NCI-H1105 treated with DMSO at 0.1 percent for 48 hours (cell line): ENCODE data around the gene PRSS27.

Experiments
- DNase-seq: peaks from one replicate; lab custom pipeline; 2025; lab: John Stamatoyannopoulos, UW

Gene PRSS27

DNA sequence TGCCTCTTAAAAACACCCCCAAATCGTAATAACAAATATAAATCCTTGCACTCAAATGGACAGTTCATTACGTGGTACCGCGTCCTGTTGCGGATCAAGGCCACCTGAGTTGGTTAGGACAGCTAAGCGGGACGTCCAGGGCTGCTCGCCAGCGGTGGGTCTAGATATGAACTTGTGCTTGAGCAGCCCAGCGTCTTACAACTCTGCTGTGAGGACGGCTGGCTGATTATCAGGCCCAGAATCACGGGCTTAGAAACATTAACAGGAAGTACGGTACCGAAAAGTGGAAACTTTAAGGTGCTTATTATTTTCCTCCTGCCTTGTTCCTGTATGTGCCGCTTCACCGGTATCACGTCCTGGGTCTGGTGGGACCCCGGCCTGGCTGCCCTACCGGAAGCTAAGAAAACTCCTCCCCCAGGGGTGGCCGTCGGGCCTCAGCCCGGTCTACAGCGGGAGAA lies 31.6 kb upstream of the PRSS27 start:
- peak; percentile 47 for DNase-seq

- DNase-seq, result no peak
These were observed 29.9 kb upstream of the PRSS27 start for GRCh38 chr16:2749936-2750335.

GRCh38 chr16:2749476-2749875 lies 29.5 kb upstream of the PRSS27 start:
- DNase-seq, result no peak

DNA sequence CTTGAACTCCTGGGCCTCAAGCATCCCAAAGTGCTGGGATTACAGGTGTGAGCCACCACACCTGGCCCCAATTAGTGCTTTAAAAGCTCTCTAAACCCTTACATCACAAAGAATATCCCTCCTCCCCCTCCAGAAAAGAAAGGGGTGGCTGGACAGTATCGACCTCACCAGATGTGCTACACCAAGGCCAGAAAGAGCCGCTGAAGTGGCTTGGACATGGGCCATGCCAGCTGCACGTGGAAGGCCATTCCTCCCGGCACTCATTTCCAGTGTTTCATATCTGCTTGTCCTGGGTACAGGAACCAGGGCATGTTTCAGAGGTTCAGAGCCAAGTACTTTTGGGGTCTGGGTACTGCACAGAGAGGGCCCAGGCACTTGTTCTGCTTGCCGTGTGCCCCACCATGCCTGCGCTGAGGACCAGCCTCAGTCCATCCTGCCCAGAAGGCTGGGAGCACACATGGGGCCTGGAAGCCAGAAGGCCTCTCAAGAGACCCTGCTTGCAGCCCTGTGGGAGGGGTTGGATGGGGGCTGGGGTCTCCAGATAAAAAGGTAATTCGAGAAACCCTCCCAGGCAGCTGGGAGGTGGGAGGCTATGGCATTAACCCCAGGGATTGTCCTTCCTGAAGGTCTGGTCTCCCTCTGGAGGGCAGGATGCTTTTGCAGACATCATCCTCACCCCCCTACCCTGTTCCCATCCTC lies 28.9 kb upstream of the PRSS27 start:
- DNase-seq, result peak; percentile 32

DNA sequence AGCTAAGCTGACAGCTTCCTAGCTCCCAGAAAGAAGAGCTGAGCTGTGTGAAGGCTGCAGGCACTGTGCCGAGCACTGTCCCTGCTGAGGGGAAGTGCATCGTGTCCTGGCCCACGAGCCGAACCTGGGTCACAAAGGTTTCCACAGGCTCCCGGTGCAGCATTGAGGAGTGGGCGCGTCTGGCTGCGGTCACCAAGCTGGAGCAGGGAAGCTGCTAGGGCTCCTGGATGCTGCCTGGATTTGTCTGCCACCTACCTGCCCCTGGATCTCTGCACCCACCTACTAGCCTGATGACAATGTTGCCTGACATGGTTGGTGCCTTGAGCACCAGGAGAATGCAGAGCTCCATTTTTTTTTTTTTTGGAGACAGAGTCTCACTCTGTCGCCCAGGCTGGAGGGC lies 25.9 kb upstream of the PRSS27 start:
- DNase-seq, result no peak

GRCh38 chr16:2745116-2745890 lies 25.3 kb upstream of the PRSS27 start:
- DNase-seq, result no peak

DNA sequence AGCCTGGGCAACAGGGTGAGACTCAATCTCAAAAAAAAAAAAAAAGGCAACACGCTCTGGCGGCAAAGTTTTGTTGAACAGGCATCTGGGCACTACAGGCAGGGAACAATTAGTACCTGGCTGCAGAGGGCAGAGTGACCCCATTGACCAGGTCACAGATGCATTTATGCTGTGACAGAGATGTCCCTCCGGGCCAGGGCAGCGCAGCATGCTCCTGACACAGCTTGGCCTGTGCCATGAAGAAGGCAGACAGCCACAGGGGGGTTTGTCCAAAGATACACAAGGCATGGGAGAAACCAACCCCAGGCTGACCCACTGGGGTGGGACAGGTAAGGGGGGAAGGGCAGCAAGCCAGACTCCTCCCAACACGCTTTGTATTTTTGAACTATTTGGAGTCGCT lies 24.7 kb upstream of the PRSS27 start:
- DNase-seq, result no peak

GRCh38 chr16:2743007-2743810 lies 23.2 kb upstream of the PRSS27 start:
- no peak for DNase-seq

DNA sequence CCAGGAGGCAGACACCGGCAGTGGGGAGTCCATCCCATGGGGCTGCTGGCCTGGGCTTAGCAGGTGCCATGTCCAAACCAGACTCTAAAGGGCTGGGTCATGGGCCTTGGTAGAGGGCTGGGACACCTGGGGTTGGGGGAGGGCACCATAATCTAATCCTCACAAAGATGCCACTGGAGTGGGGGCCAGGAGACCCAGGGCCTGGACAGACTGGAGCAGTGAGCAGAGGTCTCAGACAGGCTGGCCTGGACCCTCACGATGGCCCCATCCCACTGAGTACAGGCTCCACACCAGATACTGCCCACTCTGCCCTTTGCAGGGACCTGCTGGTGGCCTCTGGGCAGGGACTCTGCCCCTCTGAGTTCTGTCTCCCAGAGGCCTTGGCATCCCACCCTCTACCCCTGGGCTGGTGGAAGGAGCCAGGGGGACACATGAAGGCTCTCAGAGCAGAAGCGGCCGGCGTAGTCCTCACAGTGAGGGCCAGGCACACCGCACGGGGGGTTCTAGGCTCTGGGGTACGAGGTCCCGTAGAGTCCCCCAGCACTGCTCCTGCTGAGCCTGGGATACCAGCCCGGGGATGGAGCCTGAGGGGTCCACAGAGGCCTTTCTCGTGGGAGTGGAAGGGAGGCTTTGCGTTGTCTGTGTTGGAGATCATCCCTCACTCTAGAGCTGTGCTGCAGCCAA lies 22.4 kb upstream of the PRSS27 start:
- no peak for DNase-seq

DNA sequence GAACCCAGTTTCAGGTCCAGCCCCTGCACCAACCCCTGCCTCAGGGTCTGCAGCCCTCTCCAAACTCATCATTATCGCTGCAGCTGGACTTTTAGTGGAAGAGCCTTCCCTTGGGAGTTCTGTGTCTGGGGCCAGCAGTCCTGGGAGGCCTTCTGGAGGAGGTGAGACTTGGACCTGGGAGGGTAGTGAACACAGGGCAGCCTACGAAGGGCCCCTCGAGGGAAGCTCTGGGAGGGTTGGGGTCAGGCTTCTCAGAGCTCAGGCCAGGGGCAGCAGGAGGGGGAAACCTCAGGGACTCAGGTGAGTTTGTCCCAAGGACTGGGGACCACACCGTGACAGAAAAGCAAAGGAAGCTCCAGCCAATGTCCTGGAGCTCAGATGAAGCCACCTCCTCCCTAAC lies 21.1 kb upstream of the PRSS27 start:
- DNase-seq, result no peak

GRCh38 chr16:2740476-2740875 lies 20.5 kb upstream of the PRSS27 start:
- DNase-seq, result no peak

- no peak for DNase-seq
These were observed 19.8 kb upstream of the PRSS27 start for GRCh38 chr16:2739625-2740430.

DNA sequence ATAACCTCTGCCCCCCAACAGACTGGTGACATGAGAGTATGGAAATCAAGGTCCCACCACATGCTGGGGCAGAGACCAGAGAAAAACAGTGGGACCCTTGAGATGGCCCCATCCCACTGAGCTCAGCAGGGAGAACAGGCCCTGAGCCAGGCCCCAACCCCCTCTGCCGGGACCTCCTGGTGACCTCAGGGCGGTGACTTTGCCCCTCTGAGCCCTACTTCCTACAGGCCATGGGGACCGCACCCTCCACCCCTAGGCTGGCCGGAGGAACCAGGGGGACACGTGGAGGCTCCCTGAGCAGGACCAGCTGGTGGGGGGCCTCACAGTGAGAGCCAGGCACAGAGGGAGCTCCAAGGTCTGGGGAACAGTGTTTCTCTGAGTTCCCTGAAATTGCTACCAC lies 18.6 kb upstream of the PRSS27 start:
- DNase-seq, result no peak

DNA sequence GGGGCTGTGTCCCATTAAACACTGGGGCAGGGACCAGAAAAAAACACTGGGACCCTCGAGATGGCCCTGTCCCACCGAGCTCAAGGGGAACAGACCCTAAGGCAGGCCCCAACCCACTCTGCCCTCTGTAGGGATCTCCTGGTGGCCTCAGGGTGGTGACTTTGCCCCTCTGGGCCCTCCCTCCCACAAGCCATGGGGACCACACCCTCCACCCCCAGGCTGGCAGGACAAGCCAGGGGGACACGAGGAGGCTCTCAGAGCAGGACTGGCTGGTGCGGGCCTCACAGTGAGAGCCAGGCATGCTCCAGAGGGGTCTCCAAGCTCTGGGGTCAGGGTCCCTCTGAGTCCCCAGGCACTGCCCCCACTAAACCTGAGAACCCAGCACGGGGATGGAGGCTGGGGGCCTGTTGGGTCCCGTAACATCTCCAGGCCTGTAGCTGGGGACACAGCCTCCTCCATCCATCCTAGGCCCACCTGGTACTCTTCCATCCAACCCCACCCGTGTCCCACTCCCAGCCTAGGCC lies 17.9 kb upstream of the PRSS27 start:
- DNase-seq, result no peak

- no peak for DNase-seq
These were observed 17.2 kb upstream of the PRSS27 start for GRCh38 chr16:2737238-2737605.

DNA sequence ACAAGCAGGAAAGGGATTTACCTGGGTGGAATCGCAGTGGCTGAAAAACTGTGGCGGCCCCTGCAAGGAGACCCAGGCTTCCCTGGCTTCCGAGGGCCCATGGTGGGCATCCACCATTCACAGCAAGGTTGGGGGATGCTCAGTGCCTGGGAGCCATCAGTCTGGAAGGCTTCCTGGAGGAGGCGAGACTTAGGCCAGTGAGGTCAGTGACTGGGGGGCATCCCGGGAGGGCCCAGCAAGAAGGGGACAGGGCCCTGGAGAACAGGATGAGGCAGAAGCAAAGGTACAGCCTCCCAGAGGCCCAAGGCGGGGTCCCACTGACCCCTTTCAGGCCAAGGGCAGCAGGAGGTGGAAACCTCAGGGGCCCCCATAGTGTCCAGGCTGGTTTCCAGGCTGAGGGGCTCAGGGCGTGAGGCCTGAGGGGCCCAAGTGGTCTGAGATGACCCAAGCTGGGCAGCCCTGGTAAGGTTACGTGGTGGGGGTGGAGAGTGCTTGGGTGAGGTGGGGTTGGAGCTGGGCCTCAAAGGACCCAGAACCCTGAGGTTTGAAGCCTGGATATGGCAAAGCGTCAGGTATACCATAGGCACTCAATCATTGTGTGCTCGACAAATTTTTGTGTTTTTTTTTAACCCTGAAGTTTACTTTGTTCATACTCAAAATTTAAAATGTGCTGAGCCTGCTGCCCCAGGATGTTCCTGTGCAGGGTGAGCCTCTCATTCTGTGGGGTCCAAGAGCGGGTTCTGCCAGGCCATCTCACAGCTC lies 16.6 kb upstream of the PRSS27 start:
- DNase-seq, result no peak

DNA sequence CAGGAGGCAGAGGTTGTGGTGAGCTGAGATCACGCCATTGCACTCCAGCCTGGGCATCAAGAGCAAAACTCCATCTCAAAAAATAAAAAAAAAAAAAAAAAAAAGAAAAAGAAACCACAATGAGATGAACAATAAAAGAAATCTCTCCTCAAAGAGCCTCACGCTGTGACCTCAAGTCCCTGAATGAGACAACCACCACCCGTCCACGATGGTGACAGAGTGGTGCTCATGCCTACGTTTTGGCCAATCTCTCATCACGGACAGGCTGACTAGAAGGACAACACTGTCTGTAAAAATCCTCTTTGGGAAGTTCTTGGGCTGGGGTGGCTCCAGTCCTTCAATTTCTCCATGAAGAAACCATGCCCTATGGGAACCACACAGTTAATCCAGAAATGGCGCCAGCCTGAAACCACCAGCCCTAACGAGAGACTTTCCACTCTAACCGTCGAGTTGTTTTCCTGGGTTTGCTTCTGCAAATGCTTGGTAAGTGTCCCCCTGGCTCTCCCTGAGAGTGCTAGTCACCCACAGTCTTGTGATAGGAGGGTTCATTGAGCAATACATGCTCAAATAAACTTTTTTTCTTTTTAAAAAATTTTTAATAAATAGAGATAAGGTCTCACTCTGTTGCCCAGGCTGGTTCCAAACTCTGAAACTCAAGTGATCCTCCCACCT lies 15.0 kb upstream of the PRSS27 start:
- DNase-seq, result no peak

DNA sequence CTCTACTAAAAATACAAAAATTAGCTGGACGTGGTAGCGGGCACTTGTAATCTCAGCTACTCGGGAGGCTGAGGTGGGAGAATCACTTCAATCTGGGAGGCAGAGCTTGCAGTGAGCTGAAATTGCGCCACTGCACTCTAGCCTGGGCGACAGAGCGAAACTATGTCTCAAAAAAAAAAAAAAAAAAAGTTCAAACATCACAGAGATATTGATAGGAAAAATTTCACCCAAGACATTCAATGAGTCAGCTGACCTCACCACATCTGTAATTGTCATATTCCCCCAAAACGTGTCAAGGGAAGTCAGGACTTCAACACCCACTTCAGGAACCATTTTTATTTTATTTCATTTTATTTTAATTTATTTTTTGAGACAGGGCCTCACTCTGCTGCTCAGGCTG lies 8.0 kb upstream of the PRSS27 start:
- no peak for DNase-seq

DNA sequence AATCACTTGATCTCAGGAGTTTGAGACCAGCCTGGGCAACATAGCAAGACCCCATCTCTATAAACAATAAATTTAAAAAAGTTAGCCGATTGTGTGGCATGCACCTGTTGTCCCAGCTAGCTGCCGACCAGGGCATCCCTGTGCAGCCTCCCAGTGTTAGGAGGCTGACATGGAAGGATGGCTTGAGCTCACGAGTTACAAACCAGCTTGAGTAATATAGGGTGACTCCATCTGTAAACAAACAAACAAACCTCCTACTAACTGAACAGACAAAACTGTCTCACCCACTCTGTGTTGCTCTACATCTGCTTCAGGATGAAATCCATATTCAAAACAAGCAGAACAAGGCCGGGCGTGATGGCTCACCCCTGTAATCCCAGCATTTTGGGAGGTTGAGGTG lies 6.9 kb upstream of the PRSS27 start:
- DNase-seq, result no peak

GRCh38 chr16:2724816-2725348 lies 4.9 kb upstream of the PRSS27 start:
- DNase-seq, result no peak
